HG03280 (cell line): Measurements from ENCODE around the gene MEIS2.

Experiments used
- ATAC-seq: cut with Tn5 transposase; IDR thresholded peaks from one replicate; pipeline ENCODE4 v1.9.1; 2021; ENCODE audit warnings: mild to moderate bottlenecking, moderate library complexity; ENCODE audit not compliant: unreplicated experiment

MEIS2 gene

GRCh38 chr15:36940219-36940618 is 160.1 kb downstream of the MEIS2 start:
- ATAC-seq = no peak

GRCh38 chr15:36938764-36939163 is 161.6 kb downstream of the MEIS2 start:
- no peak for ATAC-seq

GRCh38 chr15:36938131-36938530 is 162.2 kb downstream of the MEIS2 start:
- no peak for ATAC-seq

DNA sequence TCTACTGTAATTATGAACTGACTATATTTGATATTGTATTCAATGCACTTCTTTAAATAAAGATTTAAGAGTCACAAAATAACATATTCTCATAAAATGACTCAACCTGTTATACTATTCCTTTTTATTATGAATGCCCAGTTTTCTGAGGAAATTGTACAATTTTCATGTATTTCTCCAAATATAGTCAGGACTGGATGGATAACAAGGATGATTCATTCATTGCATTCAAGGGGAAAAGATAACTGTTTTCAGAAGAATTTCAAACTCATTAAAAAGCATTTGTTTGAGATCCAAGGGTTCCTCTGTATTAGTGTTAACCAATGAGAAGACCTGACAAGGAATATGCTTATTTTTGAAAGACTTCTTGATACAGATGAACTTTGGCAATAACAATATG is 163.7 kb downstream of the MEIS2 start:
- ATAC-seq = no peak

- ATAC-seq = no peak
Observed at GRCh38 chr15:36933255-36933990, 166.9 kb downstream of the MEIS2 start.

DNA sequence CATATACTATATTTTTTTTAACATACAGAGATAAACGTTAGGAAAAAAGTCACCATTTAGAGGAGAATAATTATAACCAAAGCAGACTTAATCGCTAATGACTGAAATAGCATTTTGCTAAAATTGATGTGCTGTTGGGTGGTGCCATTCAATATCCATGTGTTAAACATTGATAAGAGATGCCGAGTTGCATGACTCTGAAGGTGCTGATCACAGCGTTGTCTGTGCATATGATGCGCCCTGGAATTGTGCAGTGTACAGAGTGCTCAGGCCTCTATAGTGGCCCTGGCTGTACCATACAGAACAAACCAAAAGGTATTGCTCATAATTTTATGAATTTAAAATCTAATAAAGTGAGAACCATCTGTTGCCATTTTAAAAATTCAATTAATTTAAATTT is 168.3 kb downstream of the MEIS2 start:
- ATAC-seq = no peak

DNA sequence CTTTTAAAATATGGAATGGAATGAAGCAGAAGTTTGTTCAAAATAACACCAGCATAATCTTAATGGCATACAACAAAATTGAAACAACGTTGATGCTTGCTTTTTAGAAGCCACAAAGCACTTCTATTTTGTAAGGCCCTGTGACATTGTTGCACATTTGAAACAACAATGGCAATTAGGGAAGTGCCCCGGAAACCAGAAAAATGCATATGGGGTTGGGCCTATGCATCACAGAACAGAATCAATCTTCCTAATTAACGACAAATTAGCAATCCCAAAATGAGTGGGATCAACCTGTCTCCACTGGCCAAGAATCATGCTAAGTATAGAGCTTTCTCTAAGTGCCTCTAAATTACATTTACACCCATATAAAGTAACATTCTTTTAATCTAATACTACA is 168.9 kb downstream of the MEIS2 start:
- ATAC-seq = no peak

GRCh38 chr15:36926427-36926825 is 173.9 kb downstream of the MEIS2 start:
- ATAC-seq = no peak

DNA sequence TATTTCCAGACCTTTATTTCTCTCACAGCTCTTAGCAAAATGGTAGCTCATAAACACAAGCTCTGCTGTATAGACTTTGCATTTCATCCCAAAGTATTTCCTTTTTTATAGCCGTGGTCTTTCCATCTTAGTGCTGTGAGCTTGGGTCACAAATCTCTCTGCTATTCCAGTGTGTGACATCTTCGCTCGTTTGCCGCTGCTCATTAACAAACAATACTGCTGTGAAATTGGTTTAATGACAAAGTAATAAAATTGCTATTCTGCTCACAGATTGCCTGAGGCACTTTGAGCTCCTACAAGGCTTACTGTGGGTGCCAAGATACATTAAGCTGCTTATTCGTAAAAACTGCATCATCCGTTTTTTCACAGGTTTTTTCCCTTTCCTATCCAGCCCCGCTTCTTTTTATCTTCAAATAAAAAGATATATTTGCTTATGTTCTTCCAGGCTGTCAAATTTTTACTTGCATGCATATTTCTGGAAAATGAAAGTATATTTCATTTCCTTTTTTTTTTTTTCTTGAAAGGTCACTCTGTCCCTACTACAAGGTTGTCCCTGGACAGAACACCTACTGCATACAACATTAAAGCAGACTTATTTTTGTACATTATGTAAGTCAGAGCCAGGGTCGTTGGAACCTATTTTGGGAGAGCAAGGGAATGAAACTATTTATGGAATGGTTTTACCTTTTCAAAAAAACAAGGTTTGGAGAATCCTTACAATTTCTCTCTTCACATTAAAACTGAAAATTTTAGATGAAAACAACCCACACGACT is 174.5 kb downstream of the MEIS2 start:
- ATAC-seq = no peak

- ATAC-seq = no peak
Observed at GRCh38 chr15:36925049-36925448, 175.3 kb downstream of the MEIS2 start.

GRCh38 chr15:36924034-36924433 is 176.3 kb downstream of the MEIS2 start:
- ATAC-seq = no peak

GRCh38 chr15:36921484-36922091 is 178.8 kb downstream of the MEIS2 start:
- no peak for ATAC-seq

DNA sequence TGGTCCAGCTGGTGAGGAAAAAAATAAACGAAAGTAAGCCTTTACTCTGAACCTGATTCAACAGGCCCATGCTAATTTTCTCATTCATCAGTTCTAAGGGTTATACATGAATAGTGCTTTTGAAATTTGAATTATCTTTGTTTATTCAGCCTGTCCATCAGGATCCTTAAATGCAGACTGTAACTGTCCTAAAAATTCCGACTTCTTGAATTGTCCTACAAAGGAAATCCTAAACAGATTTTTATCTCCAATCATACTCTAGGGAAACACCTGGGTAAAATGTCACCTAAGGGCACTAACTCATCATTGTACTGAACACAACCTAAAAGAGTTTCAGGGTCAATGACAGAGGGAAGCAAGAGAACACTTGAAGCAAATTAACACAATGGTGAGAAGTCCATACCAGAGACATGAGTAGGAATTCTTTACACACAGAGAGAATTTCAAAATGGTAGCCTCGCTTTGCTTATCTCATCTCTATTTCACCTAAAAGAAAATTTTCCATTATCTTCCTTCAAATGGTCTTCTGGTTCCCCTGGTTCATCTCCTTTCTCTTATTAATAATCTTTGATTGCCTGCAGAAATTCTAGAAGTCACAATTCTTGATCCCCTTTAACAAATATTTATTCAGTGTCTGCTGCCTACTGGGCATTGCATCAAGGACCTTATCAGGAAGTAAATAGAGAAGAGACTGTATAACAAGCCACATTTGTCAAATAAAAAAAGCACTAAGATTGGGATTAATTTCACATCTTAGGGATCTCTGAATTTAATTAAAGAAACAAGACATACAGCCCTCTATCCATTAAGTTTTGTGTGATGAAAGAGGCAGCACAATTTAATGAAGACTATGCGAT is 182.7 kb downstream of the MEIS2 start:
- no peak for ATAC-seq

- no peak for ATAC-seq
Observed at GRCh38 chr15:36914960-36915808, 185.2 kb downstream of the MEIS2 start.

GRCh38 chr15:36914466-36914865 is 185.9 kb downstream of the MEIS2 start:
- no peak for ATAC-seq

DNA sequence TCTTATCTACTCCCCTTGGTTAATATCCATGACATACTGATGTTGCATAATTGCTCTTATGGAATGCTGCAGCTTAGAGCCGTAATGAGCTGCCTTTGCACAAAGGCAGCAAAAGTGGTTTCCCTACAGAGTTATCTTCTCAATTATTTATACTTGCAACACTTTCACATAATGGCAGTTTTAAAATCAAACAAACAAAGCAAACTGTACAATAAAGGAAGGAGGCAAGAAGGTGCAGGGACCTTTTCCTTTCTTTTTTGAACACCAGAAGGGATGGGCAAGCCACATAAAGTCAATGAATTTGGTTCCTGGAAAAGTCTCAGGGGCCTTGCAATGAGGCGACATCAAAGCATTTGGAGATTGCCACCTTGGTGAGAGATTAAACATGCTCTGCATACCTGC is 188.0 kb downstream of the MEIS2 start:
- ATAC-seq = no peak

- no peak for ATAC-seq
Observed at GRCh38 chr15:36911322-36911944, 188.9 kb downstream of the MEIS2 start.

GRCh38 chr15:36908991-36909390 is 191.4 kb downstream of the MEIS2 start:
- no peak for ATAC-seq

GRCh38 chr15:36907295-36907694 is 193.1 kb downstream of the MEIS2 start:
- ATAC-seq = no peak

- ATAC-seq = no peak
Observed at GRCh38 chr15:36905908-36906307, 194.4 kb downstream of the MEIS2 start.
